Measurements from ENCODE around the gene CORO6.
A peak's percentile ranks its signal among the peaks of the same experiment; 100 is the strongest.
"Not testable (repeated sequence)": the region's sequence is repeated elsewhere in the genome, so short reads cannot be mapped to it uniquely, and the experiment has no call there.

The CORO6 gene

GRCh38 chr17:29622337-29623282 is at the start of gene CORO6:
Gene CORO6 (minus strand): TSS chr17:29622912. CDS start chr17:29621421, 1,491 bp downstream.
- DNase-seq (ENCODE audit: low read depth in 2 of 2): no peak

GRCh38 chr17:29671661-29672060 is 48.9 kb upstream of the CORO6 start:
- no peak for DNase-seq (ENCODE audit: low read depth in 2 of 2)

GRCh38 chr17:29669266-29669665 is 46.6 kb upstream of the CORO6 start:
- no peak for DNase-seq (ENCODE audit: low read depth in 2 of 2)

GRCh38 chr17:29667969-29668368 is 45.3 kb upstream of the CORO6 start:
- DNase-seq (ENCODE audit: low read depth in 2 of 2): no peak

- DNase-seq (ENCODE audit: low read depth in 2 of 2): peak in 1 of 2 experiments; percentile 44
Observed at GRCh38 chr17:29665481-29665810, 42.7 kb upstream of the CORO6 start.

- DNase-seq (ENCODE audit: low read depth in 2 of 2): peak in 1 of 2 experiments; percentile 56
Observed at GRCh38 chr17:29664743-29665480, 42.2 kb upstream of the CORO6 start.

GRCh38 chr17:29663155-29663554 is 40.4 kb upstream of the CORO6 start:
- DNase-seq (ENCODE audit: low read depth in 2 of 2): no peak

- DNase-seq (ENCODE audit: low read depth in 2 of 2): no peak
Observed at GRCh38 chr17:29661213-29661612, 38.5 kb upstream of the CORO6 start.

GRCh38 chr17:29659155-29659554 is 36.4 kb upstream of the CORO6 start:
- DNase-seq (ENCODE audit: low read depth in 2 of 2): no peak

GRCh38 chr17:29655323-29655722 is 32.6 kb upstream of the CORO6 start:
- no peak for DNase-seq (ENCODE audit: low read depth in 2 of 2)

- no peak for DNase-seq (ENCODE audit: low read depth in 2 of 2)
Observed at GRCh38 chr17:29653995-29654714, 31.4 kb upstream of the CORO6 start.

- DNase-seq (ENCODE audit: low read depth in 2 of 2): no peak
Observed at GRCh38 chr17:29652976-29653375, 30.3 kb upstream of the CORO6 start.

- not testable (repeated sequence) for DNase-seq (ENCODE audit: low read depth in 2 of 2)
Observed at GRCh38 chr17:29651913-29652312, 29.2 kb upstream of the CORO6 start.

- DNase-seq (ENCODE audit: low read depth in 2 of 2): no peak
Observed at GRCh38 chr17:29650396-29650795, 27.7 kb upstream of the CORO6 start.

GRCh38 chr17:29649359-29649758 is 26.6 kb upstream of the CORO6 start:
- no peak for DNase-seq (ENCODE audit: low read depth in 2 of 2)

GRCh38 chr17:29648005-29648404 is 25.3 kb upstream of the CORO6 start:
- DNase-seq (ENCODE audit: low read depth in 2 of 2): no peak

GRCh38 chr17:29645515-29646051 is 22.9 kb upstream of the CORO6 start:
- peak; percentile 50 to 54 for DNase-seq (ENCODE audit: low read depth in 2 of 2)

- DNase-seq (ENCODE audit: low read depth in 2 of 2): no peak
Observed at GRCh38 chr17:29643817-29644160, 21.1 kb upstream of the CORO6 start.

GRCh38 chr17:29642171-29642611 is 19.5 kb upstream of the CORO6 start:
- no peak for DNase-seq (ENCODE audit: low read depth in 2 of 2)

- no peak for DNase-seq (ENCODE audit: low read depth in 2 of 2)
Observed at GRCh38 chr17:29640981-29641642, 18.4 kb upstream of the CORO6 start.

GRCh38 chr17:29640413-29640812 is 17.7 kb upstream of the CORO6 start:
- DNase-seq (ENCODE audit: low read depth in 2 of 2): no peak

All from fibroblast of skin of left quadriceps (primary cell).